ENCODE results near the gene NDUFS8. TPM values are rescaled to one million over a fixed set of nuclear protein-coding genes. Genes with fewer than 3 reads are reported as not detected.
A peak's percentile ranks its signal among the peaks of the same experiment; 100 is the strongest.

NDUFS8 gene
- total and polyA plus RNA-seq, 2 of the 4 experiments (the other 2 are of a cell fraction) = 85.9 to 131 TPM

DNA sequence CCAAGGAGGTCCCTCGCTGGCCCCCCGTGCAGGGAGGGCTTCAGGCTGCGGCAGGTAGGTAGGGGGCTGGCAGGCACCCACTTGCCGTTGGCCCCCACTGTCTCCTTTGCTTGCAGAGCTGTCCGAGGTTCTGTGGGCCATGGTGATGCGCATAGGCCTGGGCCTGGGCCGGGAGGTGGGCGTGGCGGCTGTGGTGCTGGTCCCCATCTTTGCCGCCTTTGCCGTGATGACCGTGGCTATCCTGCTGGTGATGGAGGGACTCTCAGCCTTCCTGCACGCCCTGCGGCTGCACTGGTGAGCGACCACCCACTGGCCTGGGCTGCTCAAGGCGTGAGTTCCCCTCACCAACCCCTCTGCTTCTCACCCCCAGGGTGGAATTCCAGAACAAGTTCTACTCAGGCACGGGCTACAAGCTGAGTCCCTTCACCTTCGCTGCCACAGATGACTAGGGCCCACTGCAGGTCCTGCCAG lies 19.9 kb downstream of the NDUFS8 start:
- Histone ChIP-seq H3K79me1 (ENCODE audit: low read depth in 1 of 2, low read length in 2 of 2) (peaks cover 0 to 11% of the 10 kb centered on the region in 2 experiments; a peak in 3 of 4 replicates), H4K91ac (ENCODE audit: insufficient read depth, low read depth, low read length) (no peak overlapping the region), H3K18ac (ENCODE audit: low read depth, low read length) (no peak overlapping the region), H2BK20ac (ENCODE audit: low read depth, low read length) (no peak overlapping the region), H4K20me1 (ENCODE audit: insufficient read depth, low read length) (no peaks in the 10 kb centered on the region; the same call in none of the 2 replicates), H3K4me3 (ENCODE audit: insufficient read depth, low read depth, low read length) (no peak overlapping the region), H2BK5ac (ENCODE audit: low read depth, low read length, poor library complexity, severe bottlenecking) (no peak overlapping the region), H3K9me1 (ENCODE audit: insufficient read depth, low read length) (no peaks in the 10 kb centered on the region), H2AFZ (replicated peaks; ENCODE audit: low read length, poor library complexity) (no peak overlapping the region), H4K5ac (ENCODE audit: low read depth, low read length) (no peak overlapping the region), H3K4me1 (ENCODE audit: control insufficient read depth, insufficient read depth, low read length) (no peaks in the 10 kb centered on the region), H3K27me3 (ENCODE audit: control insufficient read depth, insufficient read depth, low read length) (no peaks in the 10 kb centered on the region), H2BK15ac (ENCODE audit: low read depth, low read length) (no peak overlapping the region), H3K56ac (ENCODE audit: extremely low read depth, insufficient read depth, low read length) (no peak overlapping the region), H2AK5ac (ENCODE audit: low read depth, low read length) (no peak overlapping the region), H3K14ac (replicated peaks; ENCODE audit: low read depth, low read length) (no peak overlapping the region), H3K9me3 (ENCODE audit: control insufficient read depth, insufficient read depth, low read length) (no peaks in the 10 kb centered on the region), H3K36me3 (ENCODE audit: control insufficient read depth, insufficient read depth, low read length) (peaks cover 59% of the 10 kb centered on the region), H4K8ac (ENCODE audit: low read depth in 2 of 2, low read length in 2 of 2) (no peak overlapping the region), H3K4me2 (ENCODE audit: low read depth, low read length) (no peak overlapping the region), H3K9ac (ENCODE audit: low read depth, low read length) (no peak overlapping the region), H3K4ac (ENCODE audit: low read depth, low read length) (no peak overlapping the region), H3K27ac (ENCODE audit: insufficient read depth, low read length) (no peak overlapping the region), H2BK120ac (ENCODE audit: low read depth, low read length) (no peak overlapping the region), H2AK9ac (replicated peaks; ENCODE audit: low read depth, low read length, poor library complexity) (peak overlapping the region; percentile 33), H3K23ac (ENCODE audit: low read depth, low read length) (no peak overlapping the region)
- in situ Hi-C loops (cut with MboI; ENCODE audit: low sequenced_read_pairs) = no loop called here
- ChIA-PET CTCF (no interaction called here), POLR2A (ENCODE audit: unreplicated experiment) (no interaction called here)
- no peak for DNase-seq
- intact Hi-C loops (cut with micrococcal nuclease) = no loop called here
- TF ChIP-seq FOS (IDR thresholded peaks at IDR 0.05; ENCODE audit: low read depth, low read length) (no peak), CTCF (conservative IDR thresholded peaks at IDR 0.05; ENCODE audit: low read depth, low read length) (no peak), MAZ (IDR thresholded peaks at IDR 0.05; ENCODE audit: borderline replicate concordance, low read depth, low read length) (no peak), RCOR1 (IDR thresholded peaks at IDR 0.05; ENCODE audit: insufficient replicate concordance, low read length) (no peak), SMC3 (IDR thresholded peaks at IDR 0.05; ENCODE audit: low read depth, low read length) (no peak), MXI1 (IDR thresholded peaks at IDR 0.05; ENCODE audit: borderline replicate concordance, low read depth, low read length) (no peak), RAD21 (IDR thresholded peaks at IDR 0.05; ENCODE audit: low read length) (no peak), MAFK (IDR thresholded peaks at IDR 0.05; ENCODE audit: low read depth, low read length) (no peak), RFX5 (IDR thresholded peaks at IDR 0.05; ENCODE audit: low read depth, low read length) (no peak), CEBPB (IDR thresholded peaks at IDR 0.05; ENCODE audit: low read depth, low read length) (no peak), CHD1 (IDR thresholded peaks at IDR 0.05; ENCODE audit: low read depth, low read length) (no peak), POLR2A (IDR thresholded peaks at IDR 0.05; ENCODE audit: low read depth, low read length) (no peak), NFE2L2 (IDR thresholded peaks at IDR 0.05; ENCODE audit: low read depth, low read length) (no peak), BHLHE40 (IDR thresholded peaks at IDR 0.05; ENCODE audit: low read depth, low read length) (no peak)
- TF ChIP-seq, protein P1, sequence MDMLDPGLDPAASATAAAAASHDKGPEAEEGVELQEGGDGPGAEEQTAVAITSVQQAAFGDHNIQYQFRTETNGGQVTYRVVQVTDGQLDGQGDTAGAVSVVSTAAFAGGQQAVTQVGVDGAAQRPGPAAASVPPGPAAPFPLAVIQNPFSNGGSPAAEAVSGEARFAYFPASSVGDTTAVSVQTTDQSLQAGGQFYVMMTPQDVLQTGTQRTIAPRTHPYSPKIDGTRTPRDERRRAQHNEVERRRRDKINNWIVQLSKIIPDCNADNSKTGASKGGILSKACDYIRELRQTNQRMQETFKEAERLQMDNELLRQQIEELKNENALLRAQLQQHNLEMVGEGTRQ (IDR thresholded peaks at IDR 0.05; ENCODE audit: low read depth, low read length) = no peak
- TF ChIP-seq, protein P2, sequence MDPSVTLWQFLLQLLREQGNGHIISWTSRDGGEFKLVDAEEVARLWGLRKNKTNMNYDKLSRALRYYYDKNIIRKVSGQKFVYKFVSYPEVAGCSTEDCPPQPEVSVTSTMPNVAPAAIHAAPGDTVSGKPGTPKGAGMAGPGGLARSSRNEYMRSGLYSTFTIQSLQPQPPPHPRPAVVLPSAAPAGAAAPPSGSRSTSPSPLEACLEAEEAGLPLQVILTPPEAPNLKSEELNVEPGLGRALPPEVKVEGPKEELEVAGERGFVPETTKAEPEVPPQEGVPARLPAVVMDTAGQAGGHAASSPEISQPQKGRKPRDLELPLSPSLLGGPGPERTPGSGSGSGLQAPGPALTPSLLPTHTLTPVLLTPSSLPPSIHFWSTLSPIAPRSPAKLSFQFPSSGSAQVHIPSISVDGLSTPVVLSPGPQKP (IDR thresholded peaks at IDR 0.05; ENCODE audit: borderline replicate concordance, low read depth, low read length) = no peak
- WGBS, 2 experiments (ENCODE audit: extremely low coverage in 2 of 2, insufficient read length in 1 of 2) = 89% methylated on average over 3 of the region's 18 CpGs; no CpG with 5 or more reads in 1 of the 2 experiments
- ATAC-seq (ENCODE audit: low read depth) = no peak
- dilution Hi-C loops (cut with HindIII; ENCODE audit: low sequenced_read_pairs, unreplicated experiment) = no loop called here
- BruUV-seq (replicated peaks) = no TSS peak
